K562 (cell line): ENCODE measurements around the gene ERGIC1. TPM values are rescaled to one million over a fixed set of nuclear protein-coding genes. Genes with fewer than 3 reads are reported as not detected.
A peak's percentile ranks its signal among the peaks of the same experiment; 100 is the strongest.
"Not testable (repeated sequence)": the region's sequence is repeated elsewhere in the genome, so short reads cannot be mapped to it uniquely, and the experiment has no call there.

Experiments
- ATAC-seq: fragments of 200-7000 bp; cut with Tn5 transposase; 3 replicates; pipeline ENCODE4 v1.9.1; 2020; ENCODE audit warnings: moderate library complexity
- BruUV-seq: library from RNA; stranded (reverse); fragments of 400-500 nt; replicated peaks from 2 replicates; lab custom pipeline; 2021; lab: Mats Ljungman, UMichigan
- CTCF ChIA-PET: fragments of 300-600 bp; formaldehyde crosslinking; extraction: SDS; loops from one replicate; lab custom pipeline; 2021; ENCODE audit warnings: low intra/inter-chr PET ratio; lab: Yijun Ruan, JAX
- POLR2A ChIA-PET: fragments of 300-600, 350-650 bp; sonication (Branson Sonifier 250); formaldehyde crosslinking; extraction: SDS; loops from one replicate; lab custom pipeline; 2021; ENCODE audit warnings: antibody characterized with exemption, inconsistent platforms; lab: Yijun Ruan, JAX
- DNase-seq, 4 experiments: peaks; one replicate each; pipeline versions ENCODE4 v3.0.0 to v3.0.0-alpha.2; 2011 to 2018; ENCODE audit warnings: low spot score in 3 of 4, mixed read lengths in 3 of 4; ENCODE audit errors: extremely low read depth in 1 of 4
- FAIRE-seq: peaks from 2 replicates; lab custom pipeline; 2011; peaks lifted over from hg19 to GRCh38; lab: Jason Lieb, UNC
- H2AFZ ChIP-seq: 2 replicates; pipeline ENCODE4 v1.6.0; 2011; ENCODE audit warnings: low read depth, low read length, control low read depth, inconsistent platforms
- H3K27ac ChIP-seq: fragments of 200-600 bp; 3 replicates; pipeline ENCODE4 v1.8.0; 2011; ENCODE audit warnings: low read depth, mild to moderate bottlenecking, control low read depth, inconsistent platforms, low read length, moderate library complexity, mixed read lengths; ENCODE audit errors: extremely low read depth
- H3K27me3 ChIP-seq, 2 experiments: fragments of 300-600 bp in 1 of 2; 2 replicates in 1 of 2; 3 replicates in 1 of 2; pipeline versions ENCODE4 v1.6.0 to v1.8.0; 2011; ENCODE audit warnings: inconsistent platforms in 2 of 2, low read length in 2 of 2, mild to moderate bottlenecking in 1 of 2, mixed read lengths in 1 of 2, moderate library complexity in 1 of 2; ENCODE audit not compliant: control insufficient read depth in 2 of 2, insufficient read depth in 2 of 2
- H3K36me3 ChIP-seq: fragments of 300-600 bp; 3 replicates; pipeline ENCODE4 v1.8.0; 2011; ENCODE audit warnings: mild to moderate bottlenecking, low read length, inconsistent platforms; ENCODE audit not compliant: control insufficient read depth, insufficient read depth
- H3K4me1 ChIP-seq, 2 experiments: fragments of 200-600 bp in 1 of 2; replicated peaks in 1 of 2; 2 replicates in 1 of 2; 3 replicates in 1 of 2; pipeline versions ENCODE4 v1.5.1 to v1.8.0; 2011; ENCODE audit warnings: inconsistent platforms in 2 of 2, low read length in 2 of 2, mild to moderate bottlenecking in 1 of 2, mixed read lengths in 1 of 2, moderate library complexity in 1 of 2; ENCODE audit not compliant: control insufficient read depth in 2 of 2, insufficient read depth in 2 of 2
- H3K4me2 ChIP-seq: 2 replicates; pipeline ENCODE4 v1.6.1; 2011; ENCODE audit warnings: low read length, control low read depth, inconsistent platforms, mixed read lengths; ENCODE audit not compliant: insufficient read depth
- H3K4me3 ChIP-seq: fragments of 200-600 bp; sonication (generic), shearing (Covaris generic); 2 replicates; pipeline ENCODE4 v1.5.1; 2016; ENCODE audit warnings: control low read depth, inconsistent platforms
- H3K79me2 ChIP-seq: fragments of 200-600 bp; 3 replicates; pipeline ENCODE4 v1.8.0; 2011; ENCODE audit warnings: low read length, inconsistent platforms; ENCODE audit not compliant: control insufficient read depth, insufficient read depth
- H3K9ac ChIP-seq, 2 experiments: 2 replicates each; pipeline versions ENCODE4 v1.6.0 to v1.6.1; 2011; ENCODE audit warnings: low read depth in 2 of 2, low read length in 2 of 2, control low read depth in 1 of 2, inconsistent platforms in 1 of 2, mild to moderate bottlenecking in 1 of 2, mixed read lengths in 1 of 2; ENCODE audit not compliant: insufficient read depth in 1 of 2
- H3K9me1 ChIP-seq: one replicate; pipeline ENCODE4 v1.6.0; 2011; ENCODE audit warnings: inconsistent platforms, mild to moderate bottlenecking, low read length, moderate library complexity; ENCODE audit not compliant: control insufficient read depth, insufficient read depth
- H3K9me3 ChIP-seq: replicated peaks from 2 replicates; pipeline ENCODE4 v1.5.1; 2011; ENCODE audit warnings: low read depth, low read length, inconsistent platforms; ENCODE audit not compliant: control insufficient read depth, insufficient read depth
- H4K20me1 ChIP-seq: replicated peaks from 2 replicates; pipeline ENCODE4 v1.6.1; 2011; ENCODE audit warnings: low read length, inconsistent platforms, mixed read lengths; ENCODE audit not compliant: control insufficient read depth, insufficient read depth
- BCOR ChIP-seq: fragments of 450-650 bp; IDR thresholded peaks from 2 replicates; pipeline ENCODE4 v1.6.1; 2016
- CEBPB ChIP-seq: fragments of 450-650 bp; IDR thresholded peaks from 2 replicates; pipeline ENCODE4 v1.6.1; 2016; ENCODE audit warnings: missing genetic modification characterization, missing compliant biosample characterization
- EGR1 ChIP-seq: fragments of 450-650 bp; conservative IDR thresholded peaks from 2 replicates; pipeline ENCODE4 v1.6.1; 2017; ENCODE audit warnings: mild to moderate bottlenecking
- NFE2L1 ChIP-seq: fragments of 450-650 bp; IDR thresholded peaks from 2 replicates; pipeline ENCODE4 v1.6.1; 2016; ENCODE audit warnings: missing genetic modification characterization, low read depth, mild to moderate bottlenecking, missing compliant biosample characterization, moderate library complexity, borderline replicate concordance
- RBM25 ChIP-seq: fragments of 200-400 bp; formaldehyde crosslinking; IDR thresholded peaks from 2 replicates; pipeline ENCODE4 v1.6.1; 2018; ENCODE audit warnings: low read length, low read depth, moderate library complexity; ENCODE audit not compliant: severe bottlenecking
- ZFP36 ChIP-seq: fragments of 150-350 bp; IDR thresholded peaks from 2 replicates; pipeline ENCODE4 v1.6.1; 2018; ENCODE audit warnings: low read length, low read depth; ENCODE audit not compliant: partially characterized antibody
- WGBS: fragments of 100-300 bp; shearing (Covaris generic); methylation state at CpG from one replicate; pipeline ENCODE4 v1.1.6; 2016; ENCODE audit warnings: low coverage, mixed read lengths; ENCODE audit not compliant: insufficient coverage; ENCODE audit errors: missing lambda C conversion rate; 5-methylcytosine and 5-hydroxymethylcytosine counted together
- in situ Hi-C: fragments of 300-500 bp; cut with MboI; formaldehyde crosslinking; loops from 4 replicates; pipeline ENCODE4 v1.15.0; 2018; ENCODE audit warnings: inconsistent platforms, mixed read lengths
- intact Hi-C: fragments of 100-400 bp; cut with micrococcal nuclease; formaldehyde crosslinking; loops from 2 replicates; pipeline ENCODE4 v1.14.2; 2022
- polyA plus RNA-seq, 8 experiments: library from polyadenylated mRNA; depleted of rRNA in 4 of 8; stranded (reverse) in 5 of 8; unstranded in 3 of 8; fragments of >200 nt; fragmentation: Nextera tagmentation in 2 of 8; fragmentation: Illumina TruSeq in 1 of 8; extraction: Ambion mirVana in 2 of 8; extraction: Trizol in 1 of 8; gene quantifications; 2 replicates each; pipeline versions ENCODE4 v1.2.1 to v1.2.3, GENCODE V29; 2011 to 2014; ENCODE audit warnings: inconsistent platforms in 1 of 8, missing spikeins in 1 of 8
- total RNA-seq, 7 experiments: library from RNA; depleted of rRNA in 6 of 7; stranded (reverse); fragments of >200 nt in 6 of 7; fragmentation: Illumina TruSeq in 2 of 7; extraction: Trizol in 2 of 7; gene quantifications; 2 replicates each; pipeline versions ENCODE4 v1.2.1 to v1.2.3, GENCODE V29; 2011 to 2021; ENCODE audit warnings: low replicate concordance in 1 of 7

Gene ERGIC1
- total and polyA plus RNA-seq, 9 of the 15 experiments (the other 6 are each of a cell fraction or from before 2014, with no cell fraction given) = 5.5 to 68.4 (median 36.4) TPM

GRCh38 chr5:172850454-172850797 is 16.4 kb downstream of the ERGIC1 start:
- H3K79me2 ChIP-seq = peaks cover 7% of the 10 kb centered on the region; the same call in 1 of the 3 replicates
- TF ChIP-seq ZFP36 (peak; percentile 77), NFE2L1 (tag) (no peak), EGR1 (0 out of 2 replicates have a peak, but pooled peaks have one; percentile 5), RBM25 (peak; percentile 69), BCOR (peak; percentile 69)
- TF ChIP-seq, all 486 proteins: peak for 4
- FAIRE-seq = no peak
- no peaks in the 10 kb centered on the region for H3K9me1 ChIP-seq
- 77% methylated on average over 6 of the region's 6 CpGs for WGBS
- no TSS peak for BruUV-seq
- no peaks in the 10 kb centered on the region for H3K27me3 ChIP-seq
- in situ Hi-C loops (no loop called here), intact Hi-C loops (no loop called here)
- no peak for DNase-seq
- no peak for ATAC-seq
- H3K27ac ChIP-seq = no peak overlapping the region
- peaks cover 0 to 8% of the 10 kb centered on the region in 2 experiments; a peak in 2 of 5 replicates for H3K4me1 ChIP-seq
- H2AFZ ChIP-seq = no peak overlapping the region
- H3K4me2 ChIP-seq = no peak overlapping the region
- ChIA-PET CTCF (no interaction called here), POLR2A (interaction anchor here (0.8 to 1.6 kb wide), 2 partner anchors 9 to 80 kb away, joined by 3 to 5 read pairs; partner anchors contain the start of gene DUSP1)
- H4K20me1 ChIP-seq = peaks cover 25% of the 10 kb centered on the region
- peaks cover 4% of the 10 kb centered on the region; the same call in 2 of the 3 replicates for H3K36me3 ChIP-seq
- H3K9ac ChIP-seq = peak overlapping the region in 1 of 2 experiments; percentile 76; a peak in 1 of 4 replicates
- no peaks in the 10 kb centered on the region for H3K9me3 ChIP-seq
- H3K4me3 ChIP-seq = no peak overlapping the region

- CTCF ChIA-PET, H2AFZ ChIP-seq, H3K79me2 ChIP-seq, ATAC-seq, H3K4me2 ChIP-seq, FAIRE-seq, H3K27ac ChIP-seq, H3K9ac ChIP-seq: not testable (repeated sequence)
- WGBS = 87% methylated on average over 8 of the region's 9 CpGs
- H4K20me1 ChIP-seq = peaks cover 26% of the 10 kb centered on the region
- peaks cover 0 to 11% of the 10 kb centered on the region in 2 experiments; a peak in 2 of 5 replicates for H3K4me1 ChIP-seq
- 0 out of 2 replicates have a peak, but pooled peaks have one; percentile 2 for TF ChIP-seq CEBPB (tag)
- TF ChIP-seq, all 486 proteins: peak for 1; not testable (repeated sequence) for 485
- H3K36me3 ChIP-seq, H3K27me3 ChIP-seq, BruUV-seq, DNase-seq, intact Hi-C loops, H3K9me3 ChIP-seq, H3K9me1 ChIP-seq, in situ Hi-C loops, H3K4me3 ChIP-seq: not testable (repeated sequence)
- POLR2A ChIA-PET = interaction anchor here (1.4 kb wide), 1 partner anchor 80 kb away, joined by 5 read pairs; the partner anchor contains the start of gene DUSP1
Observed at GRCh38 chr5:172851254-172851653, 17.2 kb downstream of the ERGIC1 start.
